K562 (cell line): Measurements from ENCODE around the gene LMCD1. TPM values are rescaled to one million over a fixed set of nuclear protein-coding genes. Genes with fewer than 3 reads are reported as not detected.

Source experiments
- ATAC-seq: fragments of 200-7000 bp; cut with Tn5 transposase; 3 replicates; pipeline ENCODE4 v1.9.1; 2020; ENCODE audit warnings: moderate library complexity
- BruUV-seq: library from RNA; stranded (reverse); fragments of 400-500 nt; replicated peaks from 2 replicates; lab custom pipeline; 2021; lab: Mats Ljungman, UMichigan
- CTCF ChIA-PET: fragments of 300-600 bp; formaldehyde crosslinking; extraction: SDS; loops from one replicate; lab custom pipeline; 2021; ENCODE audit warnings: low intra/inter-chr PET ratio; lab: Yijun Ruan, JAX
- POLR2A ChIA-PET: fragments of 300-600, 350-650 bp; sonication (Branson Sonifier 250); formaldehyde crosslinking; extraction: SDS; loops from one replicate; lab custom pipeline; 2021; ENCODE audit warnings: antibody characterized with exemption, inconsistent platforms; lab: Yijun Ruan, JAX
- DNase-seq, 4 experiments: peaks; one replicate each; pipeline versions ENCODE4 v3.0.0 to v3.0.0-alpha.2; 2011 to 2018; ENCODE audit warnings: low spot score in 3 of 4, mixed read lengths in 3 of 4; ENCODE audit errors: extremely low read depth in 1 of 4
- FAIRE-seq: peaks from 2 replicates; lab custom pipeline; 2011; peaks lifted over from hg19 to GRCh38; lab: Jason Lieb, UNC
- H2AFZ ChIP-seq: 2 replicates; pipeline ENCODE4 v1.6.0; 2011; ENCODE audit warnings: low read depth, low read length, control low read depth, inconsistent platforms
- H3K27ac ChIP-seq: fragments of 200-600 bp; 3 replicates; pipeline ENCODE4 v1.8.0; 2011; ENCODE audit warnings: low read depth, mild to moderate bottlenecking, control low read depth, inconsistent platforms, low read length, moderate library complexity, mixed read lengths; ENCODE audit errors: extremely low read depth
- H3K27me3 ChIP-seq, 2 experiments: fragments of 300-600 bp in 1 of 2; 2 replicates in 1 of 2; 3 replicates in 1 of 2; pipeline versions ENCODE4 v1.6.0 to v1.8.0; 2011; ENCODE audit warnings: inconsistent platforms in 2 of 2, low read length in 2 of 2, mild to moderate bottlenecking in 1 of 2, mixed read lengths in 1 of 2, moderate library complexity in 1 of 2; ENCODE audit not compliant: control insufficient read depth in 2 of 2, insufficient read depth in 2 of 2
- H3K36me3 ChIP-seq: fragments of 300-600 bp; 3 replicates; pipeline ENCODE4 v1.8.0; 2011; ENCODE audit warnings: mild to moderate bottlenecking, low read length, inconsistent platforms; ENCODE audit not compliant: control insufficient read depth, insufficient read depth
- H3K4me1 ChIP-seq, 2 experiments: fragments of 200-600 bp in 1 of 2; replicated peaks in 1 of 2; 2 replicates in 1 of 2; 3 replicates in 1 of 2; pipeline versions ENCODE4 v1.5.1 to v1.8.0; 2011; ENCODE audit warnings: inconsistent platforms in 2 of 2, low read length in 2 of 2, mild to moderate bottlenecking in 1 of 2, mixed read lengths in 1 of 2, moderate library complexity in 1 of 2; ENCODE audit not compliant: control insufficient read depth in 2 of 2, insufficient read depth in 2 of 2
- H3K4me2 ChIP-seq: 2 replicates; pipeline ENCODE4 v1.6.1; 2011; ENCODE audit warnings: low read length, control low read depth, inconsistent platforms, mixed read lengths; ENCODE audit not compliant: insufficient read depth
- H3K4me3 ChIP-seq: fragments of 200-600 bp; sonication (generic), shearing (Covaris generic); 2 replicates; pipeline ENCODE4 v1.5.1; 2016; ENCODE audit warnings: control low read depth, inconsistent platforms
- H3K79me2 ChIP-seq: fragments of 200-600 bp; 3 replicates; pipeline ENCODE4 v1.8.0; 2011; ENCODE audit warnings: low read length, inconsistent platforms; ENCODE audit not compliant: control insufficient read depth, insufficient read depth
- H3K9ac ChIP-seq, 2 experiments: 2 replicates each; pipeline versions ENCODE4 v1.6.0 to v1.6.1; 2011; ENCODE audit warnings: low read depth in 2 of 2, low read length in 2 of 2, control low read depth in 1 of 2, inconsistent platforms in 1 of 2, mild to moderate bottlenecking in 1 of 2, mixed read lengths in 1 of 2; ENCODE audit not compliant: insufficient read depth in 1 of 2
- H3K9me1 ChIP-seq: one replicate; pipeline ENCODE4 v1.6.0; 2011; ENCODE audit warnings: inconsistent platforms, mild to moderate bottlenecking, low read length, moderate library complexity; ENCODE audit not compliant: control insufficient read depth, insufficient read depth
- H3K9me3 ChIP-seq: replicated peaks from 2 replicates; pipeline ENCODE4 v1.5.1; 2011; ENCODE audit warnings: low read depth, low read length, inconsistent platforms; ENCODE audit not compliant: control insufficient read depth, insufficient read depth
- H4K20me1 ChIP-seq: replicated peaks from 2 replicates; pipeline ENCODE4 v1.6.1; 2011; ENCODE audit warnings: low read length, inconsistent platforms, mixed read lengths; ENCODE audit not compliant: control insufficient read depth, insufficient read depth
- MAFG ChIP-seq: fragments of 450-650 bp; conservative IDR thresholded peaks from 2 replicates; pipeline ENCODE4 v1.6.1; 2016; ENCODE audit warnings: missing genetic modification characterization, missing compliant biosample characterization
- RBM39 ChIP-seq: fragments of 200-400 bp; formaldehyde crosslinking; optimal IDR thresholded peaks from 2 replicates; pipeline ENCODE3; 2018; ENCODE audit warnings: low read depth, low read length
- SMARCA4 ChIP-seq: fragments of 450-650 bp; IDR thresholded peaks from 2 replicates; pipeline ENCODE4 v1.6.1; 2016
- STAT5B ChIP-seq: fragments of 250-450 bp; sonication (Bioruptor Pico); IDR thresholded peaks from 2 replicates; pipeline ENCODE4 v1.8.0; 2021; ENCODE audit warnings: mild to moderate bottlenecking, inconsistent platforms
- THRAP3 ChIP-seq: fragments of 450-650 bp; IDR thresholded peaks from 2 replicates; pipeline ENCODE4 v1.6.1; 2016; ENCODE audit warnings: mild to moderate bottlenecking, inconsistent platforms, borderline replicate concordance
- ZBTB7A ChIP-seq: IDR thresholded peaks from 2 replicates; pipeline ENCODE4 v1.6.1; 2011; ENCODE audit warnings: low read depth, mild to moderate bottlenecking, low read length, moderate library complexity, borderline replicate concordance; ENCODE audit not compliant: control insufficient read depth
- ZNF23 ChIP-seq: fragments of 250-450 bp; sonication (Bioruptor Pico); IDR thresholded peaks from 2 replicates; pipeline ENCODE4 v1.4.0; 2020; ENCODE audit warnings: mild to moderate bottlenecking
- ZNF311 ChIP-seq: fragments of 250-450 bp; sonication (Bioruptor Pico); IDR thresholded peaks from 2 replicates; pipeline ENCODE4 v1.4.0; 2020; ENCODE audit warnings: mild to moderate bottlenecking, moderate library complexity
- ZNF696 ChIP-seq: fragments of 250-450 bp; sonication (Bioruptor Pico); conservative IDR thresholded peaks from 2 replicates; pipeline ENCODE4 v1.4.0; 2020; ENCODE audit warnings: mild to moderate bottlenecking, moderate library complexity
- WGBS: fragments of 100-300 bp; shearing (Covaris generic); methylation state at CpG from one replicate; pipeline ENCODE4 v1.1.6; 2016; ENCODE audit warnings: low coverage, mixed read lengths; ENCODE audit not compliant: insufficient coverage; ENCODE audit errors: missing lambda C conversion rate; 5-methylcytosine and 5-hydroxymethylcytosine counted together
- in situ Hi-C: fragments of 300-500 bp; cut with MboI; formaldehyde crosslinking; loops from 4 replicates; pipeline ENCODE4 v1.15.0; 2018; ENCODE audit warnings: inconsistent platforms, mixed read lengths
- intact Hi-C: fragments of 100-400 bp; cut with micrococcal nuclease; formaldehyde crosslinking; loops from 2 replicates; pipeline ENCODE4 v1.14.2; 2022
- polyA plus RNA-seq, 8 experiments: library from polyadenylated mRNA; depleted of rRNA in 4 of 8; stranded (reverse) in 5 of 8; unstranded in 3 of 8; fragments of >200 nt; fragmentation: Nextera tagmentation in 2 of 8; fragmentation: Illumina TruSeq in 1 of 8; extraction: Ambion mirVana in 2 of 8; extraction: Trizol in 1 of 8; gene quantifications; 2 replicates each; pipeline versions ENCODE4 v1.2.1 to v1.2.3, GENCODE V29; 2011 to 2014; ENCODE audit warnings: inconsistent platforms in 1 of 8, missing spikeins in 1 of 8
- total RNA-seq, 7 experiments: library from RNA; depleted of rRNA in 6 of 7; stranded (reverse); fragments of >200 nt in 6 of 7; fragmentation: Illumina TruSeq in 2 of 7; extraction: Trizol in 2 of 7; gene quantifications; 2 replicates each; pipeline versions ENCODE4 v1.2.1 to v1.2.3, GENCODE V29; 2011 to 2021; ENCODE audit warnings: low replicate concordance in 1 of 7
- TF ChIP-seq, protein P1 (sequence below), 2 experiments: fragments of 250-450 bp in 1 of 2; fragments of 450-650 bp in 1 of 2; sonication (Bioruptor Pico) in 1 of 2; IDR thresholded peaks; 2 replicates each; pipeline versions ENCODE4 v1.6.1 to v1.8.0; 2016 to 2021; ENCODE audit warnings: mild to moderate bottlenecking in 2 of 2, moderate library complexity in 2 of 2, missing compliant biosample characterization in 1 of 2, missing genetic modification characterization in 1 of 2

The LMCD1 gene
- total and polyA plus RNA-seq, 9 of the 15 experiments (the other 6 are each of a cell fraction or from before 2014, with no cell fraction given): 0.60 TPM; not detected in 8

DNA sequence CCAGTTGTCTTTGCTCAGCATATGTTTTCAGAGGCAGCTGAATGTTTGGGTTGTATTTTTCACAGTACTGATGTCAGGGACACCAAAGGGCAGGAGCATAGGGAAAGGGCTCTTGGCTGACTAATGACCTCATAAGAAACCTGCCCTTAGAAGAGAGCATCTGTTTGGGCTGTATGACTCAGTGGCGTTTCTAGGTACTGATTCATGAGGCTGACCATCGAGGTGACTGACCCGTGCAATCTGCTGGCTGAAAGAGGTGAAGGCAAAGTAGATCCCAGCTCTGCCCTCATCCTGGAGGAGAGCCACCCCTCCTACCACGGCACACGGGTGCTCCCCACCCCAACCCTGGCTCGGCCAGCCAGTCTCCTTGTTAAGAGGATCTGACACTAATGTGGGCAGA is 8.3 kb downstream of the LMCD1 start:
- intact Hi-C loops (no loop called here), in situ Hi-C loops (no loop called here)
- H3K4me2 ChIP-seq: no peak overlapping the region
- no peak overlapping the region for H3K27ac ChIP-seq
- CTCF ChIA-PET: no interaction called here
- TF ChIP-seq ZNF23 (CRISPR knock-in tag): no peak
- no peak for TF ChIP-seq ZNF696
- no peaks in the 10 kb centered on the region for H3K27me3 ChIP-seq
- H3K79me2 ChIP-seq: no peaks in the 10 kb centered on the region
- no peaks in the 10 kb centered on the region for H3K9me1 ChIP-seq
- 0% methylated on average over 6 of the region's 6 CpGs for WGBS
- H3K4me3 ChIP-seq: no peak overlapping the region
- H3K4me1 ChIP-seq: no peaks in the 10 kb centered on the region
- no peaks in the 10 kb centered on the region for H3K9me3 ChIP-seq
- BruUV-seq: no TSS peak
- no peak for FAIRE-seq
- no peak for DNase-seq
- no peak for ATAC-seq
- H2AFZ ChIP-seq: no peak overlapping the region
- no peak overlapping the region for H3K9ac ChIP-seq
- no peaks in the 10 kb centered on the region for H4K20me1 ChIP-seq
- H3K36me3 ChIP-seq: no peaks in the 10 kb centered on the region
- POLR2A ChIA-PET: no interaction called here

DNA sequence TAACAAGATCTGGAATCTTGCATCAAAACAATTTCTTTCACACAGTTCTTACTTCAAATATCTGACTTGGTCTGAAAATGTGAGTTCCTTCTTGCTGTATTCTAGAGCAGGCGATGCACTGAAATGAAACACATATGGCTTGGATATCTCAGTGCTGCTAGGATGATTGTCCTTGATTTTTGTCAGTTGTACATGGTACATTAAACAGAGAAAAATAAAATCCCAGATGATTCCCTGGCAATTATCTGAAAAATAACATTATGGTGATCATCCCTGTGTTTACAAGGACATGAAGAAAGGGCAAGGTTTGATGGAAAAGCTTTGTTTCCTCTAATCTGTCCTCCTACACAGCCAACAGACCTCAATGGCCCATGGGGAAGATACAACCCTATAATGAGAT is 10.6 kb downstream of the LMCD1 start:
- FAIRE-seq: no peak
- H3K36me3 ChIP-seq: no peaks in the 10 kb centered on the region
- ATAC-seq: no peak
- in situ Hi-C loops: no loop called here
- TF ChIP-seq SMARCA4 (no peak), THRAP3 (no peak), ZBTB7A (no peak), RBM39 (no peak), STAT5B (no peak), MAFG (tag) (no peak), ZNF311 (no peak)
- TF ChIP-seq, protein P1, sequence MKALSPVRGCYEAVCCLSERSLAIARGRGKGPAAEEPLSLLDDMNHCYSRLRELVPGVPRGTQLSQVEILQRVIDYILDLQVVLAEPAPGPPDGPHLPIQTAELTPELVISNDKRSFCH (CRISPR knock-in tag; IDR thresholded peaks at IDR 0.05): no peak
- TF ChIP-seq, protein P1 (tag; IDR thresholded peaks at IDR 0.05): no peak
- H3K4me2 ChIP-seq: no peak overlapping the region
- intact Hi-C loops: no loop called here
- no peaks in the 10 kb centered on the region for H3K9me1 ChIP-seq
- ChIA-PET CTCF (no interaction called here), POLR2A (interaction anchor here (1.0 kb wide), 1 partner anchor 9 kb away, joined by 3 read pairs; no protein-coding TSS in a partner anchor)
- H3K4me1 ChIP-seq: no peaks in the 10 kb centered on the region
- no peaks in the 10 kb centered on the region for H4K20me1 ChIP-seq
- no peaks in the 10 kb centered on the region for H3K79me2 ChIP-seq
- 0% methylated on average over 1 of the region's 1 CpG for WGBS
- H2AFZ ChIP-seq: no peak overlapping the region
- no peak overlapping the region for H3K4me3 ChIP-seq
- BruUV-seq: no TSS peak
- H3K27me3 ChIP-seq: no peaks in the 10 kb centered on the region
- DNase-seq: no peak
- H3K9me3 ChIP-seq: no peaks in the 10 kb centered on the region
- no peak overlapping the region for H3K9ac ChIP-seq
- H3K27ac ChIP-seq: no peak overlapping the region
